Activated CD4-positive, alpha-beta memory T cell treated with anti-CD3 and anti-CD28 coated beads for 36 hours (primary cell): Measurements from ENCODE around the gene UNC93A. TPM values are rescaled to one million over a fixed set of nuclear protein-coding genes. Genes with fewer than 3 reads are reported as not detected.

ENCODE experiments used
- CTCF ChIA-PET: fragments of 350-600 bp; sonication (Branson Sonifier 250); formaldehyde crosslinking; loops from one replicate; lab custom pipeline; 2021; ENCODE audit warnings: antibody characterized with exemption, inconsistent platforms; lab: Charles Lee
- POLR2A ChIA-PET: fragments of 350-600 bp; sonication (Branson Sonifier 250); formaldehyde crosslinking; loops from one replicate; lab custom pipeline; 2021; ENCODE audit warnings: antibody characterized with exemption; lab: Charles Lee
- DNase-seq: peaks from one replicate; pipeline ENCODE4 v3.0.0-alpha.2; 2020
- H3K27ac Mint-ChIP-seq: one replicate; pipeline ENCODE4 v1.8.0; 2021; ENCODE audit warnings: mixed read lengths
- H3K27me3 Mint-ChIP-seq: one replicate; pipeline ENCODE4 v1.8.0; 2021; ENCODE audit warnings: mixed read lengths
- H3K36me3 Mint-ChIP-seq: one replicate; pipeline ENCODE4 v1.8.0; 2021; ENCODE audit warnings: mixed read lengths
- H3K4me1 Mint-ChIP-seq: one replicate; pipeline ENCODE4 v1.8.0; 2021; ENCODE audit warnings: low read depth, mixed read lengths
- H3K4me3 Mint-ChIP-seq: one replicate; pipeline ENCODE4 v1.8.0; 2021; ENCODE audit warnings: mild to moderate bottlenecking, mixed read lengths
- H3K9me3 Mint-ChIP-seq: one replicate; pipeline ENCODE4 v1.8.0; 2021; ENCODE audit warnings: mixed read lengths
- intact Hi-C: fragments of 100-400 bp; cut with micrococcal nuclease; formaldehyde crosslinking; loops from one replicate; pipeline ENCODE4 v1.15.1; 2023
- total RNA-seq, 2 experiments: library from RNA; stranded (reverse); gene quantifications; one replicate each; pipeline ENCODE4 v1.2.3, GENCODE V29; 2021

The UNC93A gene
- total RNA-seq, 2 experiments from 2014 or later = not detected

DNA sequence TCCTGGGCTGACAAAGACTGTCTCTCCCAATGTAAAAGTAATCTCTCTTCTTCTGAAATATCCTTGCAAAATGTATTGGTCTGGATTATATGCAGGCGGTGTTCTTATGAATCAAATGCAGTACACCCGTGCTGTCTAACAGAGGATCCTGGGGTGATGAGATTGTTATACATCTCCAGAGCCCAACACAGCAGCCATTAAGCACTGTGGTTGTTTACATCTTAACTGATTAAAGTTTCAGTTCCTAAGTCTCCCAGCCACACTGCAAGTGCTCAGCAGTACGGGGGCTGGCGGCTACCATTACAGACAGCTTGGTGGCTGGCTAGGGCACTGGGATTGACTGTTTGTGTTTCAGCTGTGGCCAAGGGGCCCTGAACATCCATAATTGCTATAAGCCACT, 7.0 kb downstream of the UNC93A start:
- no peak for DNase-seq
- H3K36me3 Mint-ChIP-seq = no peaks in the 10 kb centered on the region
- H3K4me3 Mint-ChIP-seq = no peak overlapping the region
- H3K27me3 Mint-ChIP-seq = peaks cover 9% of the 10 kb centered on the region
- no peaks in the 10 kb centered on the region for H3K9me3 Mint-ChIP-seq
- POLR2A ChIA-PET = no interaction called here
- no peak overlapping the region for H3K27ac Mint-ChIP-seq
- H3K4me1 Mint-ChIP-seq = no peaks in the 10 kb centered on the region
- intact Hi-C loops = loop anchor here (5.0 kb wide), 1 partner anchor 54 kb away; no protein-coding TSS in a partner anchor
- CTCF ChIA-PET = interaction anchor here (0.7 to 0.9 kb wide), 2 partner anchors 9 to 709 kb away, joined by 3 read pairs; no protein-coding TSS in a partner anchor

DNA sequence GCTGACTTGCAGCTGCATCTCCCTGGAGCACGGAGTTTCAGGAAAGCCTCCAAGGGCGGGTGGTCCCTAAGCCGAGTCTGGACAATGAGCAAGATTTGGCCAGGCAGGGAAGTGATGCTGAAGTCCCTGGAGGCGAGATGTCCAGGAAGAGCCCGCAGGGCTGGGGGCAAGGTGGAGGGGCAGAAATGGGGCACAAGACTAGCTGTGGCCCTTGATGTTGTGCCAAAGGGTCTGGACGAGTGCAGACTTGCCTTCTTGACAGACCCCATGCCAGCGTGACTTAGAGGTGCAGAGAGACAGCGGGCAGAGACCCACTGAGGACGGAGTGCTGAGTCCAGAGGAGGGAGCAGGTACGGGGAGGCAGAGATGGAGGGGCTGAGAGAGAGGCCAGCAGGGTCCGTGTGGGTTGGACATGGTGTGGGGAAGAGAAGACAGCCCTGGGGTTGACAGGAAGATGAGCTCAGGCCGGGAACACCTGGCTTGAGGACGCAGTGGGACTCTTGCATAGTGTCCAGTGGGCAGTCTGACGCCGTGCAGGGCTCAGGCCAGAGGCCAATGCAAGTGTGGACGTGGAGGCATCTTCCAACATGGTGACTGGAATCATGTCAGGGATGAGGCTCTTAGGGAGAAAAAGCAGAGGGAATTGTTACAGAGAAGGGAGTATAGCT, 8.7 kb downstream of the UNC93A start:
- H3K27me3 Mint-ChIP-seq = peaks cover 9% of the 10 kb centered on the region

GRCh38 chr6:167300902-167301777, 10.0 kb downstream of the UNC93A start:
- no peaks in the 10 kb centered on the region for H3K9me3 Mint-ChIP-seq
- no peak for DNase-seq
- intact Hi-C loops = no loop called here
- no peaks in the 10 kb centered on the region for H3K4me1 Mint-ChIP-seq
- H3K27ac Mint-ChIP-seq = no peak overlapping the region
- H3K27me3 Mint-ChIP-seq = peaks cover 5% of the 10 kb centered on the region
- ChIA-PET CTCF (interaction anchor here (1.4 kb wide), 1 partner anchor 11 kb away, joined by 7 read pairs; the partner anchor contains the start of gene UNC93A), POLR2A (interaction anchor here (2.0 kb wide), 1 partner anchor 50 kb away, joined by 5 read pairs; no protein-coding TSS in a partner anchor)
- no peak overlapping the region for H3K4me3 Mint-ChIP-seq
- no peaks in the 10 kb centered on the region for H3K36me3 Mint-ChIP-seq

More for the DNA sequence above, 8.7 kb downstream of the UNC93A start:
- Mint-ChIP-seq H3K4me3 (no peak overlapping the region), H3K9me3 (no peaks in the 10 kb centered on the region), H3K36me3 (no peaks in the 10 kb centered on the region), H3K27ac (no peak overlapping the region), H3K4me1 (no peaks in the 10 kb centered on the region)
- ChIA-PET POLR2A (interaction anchor here (2.0 kb wide), 1 partner anchor 51 kb away, joined by 5 read pairs; no protein-coding TSS in a partner anchor), CTCF (interaction anchor here (1.4 kb wide), 1 partner anchor 9 kb away, joined by 7 read pairs; the partner anchor contains the start of gene UNC93A)
- intact Hi-C loops = loop anchor here (5.0 kb wide), 1 partner anchor 53 kb away; no protein-coding TSS in a partner anchor
- no peak for DNase-seq

DNA sequence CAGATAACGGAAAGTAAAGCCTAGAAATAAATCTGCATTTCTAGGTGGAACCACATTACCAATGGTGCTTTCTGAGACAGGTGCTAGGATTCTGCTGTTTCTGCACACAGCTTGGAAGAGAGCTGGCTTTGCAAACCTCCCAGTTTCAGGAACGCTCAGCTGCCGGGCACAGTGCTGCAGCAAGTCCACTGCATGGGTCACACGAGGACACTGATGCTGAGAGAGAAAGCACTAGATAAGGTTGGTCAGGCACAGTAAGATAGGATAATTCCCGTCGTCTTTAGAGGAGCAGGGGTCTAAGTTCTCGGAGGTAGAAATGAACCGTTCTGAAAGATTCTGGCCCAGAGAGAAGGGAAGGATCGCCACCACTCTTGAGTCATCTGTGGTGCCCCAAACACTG, 11.0 kb downstream of the UNC93A start:
- Mint-ChIP-seq H3K4me1 (no peaks in the 10 kb centered on the region), H3K27me3 (peaks cover 5% of the 10 kb centered on the region), H3K9me3 (no peaks in the 10 kb centered on the region), H3K27ac (no peak overlapping the region), H3K36me3 (no peaks in the 10 kb centered on the region), H3K4me3 (no peak overlapping the region)
- CTCF ChIA-PET = no interaction called here
- POLR2A ChIA-PET = no interaction called here
- no peak for DNase-seq
- intact Hi-C loops = no loop called here

GRCh38 chr6:167302796-167303195, 11.7 kb downstream of the UNC93A start:
- no peaks in the 10 kb centered on the region for H3K36me3 Mint-ChIP-seq
- no peak overlapping the region for H3K4me3 Mint-ChIP-seq
- CTCF ChIA-PET = no interaction called here
- intact Hi-C loops = no loop called here
- no peak overlapping the region for H3K27ac Mint-ChIP-seq
- DNase-seq = no peak
- H3K9me3 Mint-ChIP-seq = no peaks in the 10 kb centered on the region
- H3K4me1 Mint-ChIP-seq = no peaks in the 10 kb centered on the region
- peaks cover 5% of the 10 kb centered on the region for H3K27me3 Mint-ChIP-seq
- POLR2A ChIA-PET = no interaction called here

- DNase-seq = no peak
- intact Hi-C loops = no loop called here
- ChIA-PET CTCF (no interaction called here), POLR2A (no interaction called here)
- Mint-ChIP-seq H3K9me3 (no peaks in the 10 kb centered on the region), H3K27ac (no peak overlapping the region), H3K4me1 (no peaks in the 10 kb centered on the region), H3K27me3 (peaks cover 5% of the 10 kb centered on the region), H3K36me3 (no peaks in the 10 kb centered on the region), H3K4me3 (no peak overlapping the region)
Observed at GRCh38 chr6:167303675-167304625, 12.8 kb downstream of the UNC93A start.

DNA sequence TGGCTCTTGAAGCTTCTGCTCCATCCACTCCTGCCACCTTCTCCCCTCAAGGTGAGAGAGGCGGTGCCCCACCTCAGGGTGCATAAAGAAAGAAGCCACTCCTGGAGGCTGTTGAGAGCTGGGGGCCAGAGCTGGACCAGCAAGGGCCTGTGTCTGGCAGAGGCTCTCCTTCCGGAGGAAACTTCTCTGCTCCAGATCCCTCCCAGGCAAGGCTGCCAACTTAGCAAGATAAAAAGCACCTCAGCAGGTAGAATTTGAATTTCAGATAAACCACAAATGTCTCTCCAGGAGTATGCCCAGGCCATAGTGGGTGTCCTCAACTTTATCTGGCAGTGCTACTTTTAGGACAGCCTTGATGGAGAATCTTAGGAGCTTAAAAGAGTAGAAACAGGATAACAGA, 13.8 kb downstream of the UNC93A start:
- CTCF ChIA-PET = no interaction called here
- H3K27ac Mint-ChIP-seq = no peak overlapping the region
- no peaks in the 10 kb centered on the region for H3K36me3 Mint-ChIP-seq
- no peak for DNase-seq
- POLR2A ChIA-PET = no interaction called here
- H3K4me3 Mint-ChIP-seq = no peak overlapping the region
- H3K27me3 Mint-ChIP-seq = peaks cover 5% of the 10 kb centered on the region
- intact Hi-C loops = no loop called here
- H3K9me3 Mint-ChIP-seq = no peaks in the 10 kb centered on the region
- no peaks in the 10 kb centered on the region for H3K4me1 Mint-ChIP-seq

GRCh38 chr6:167305796-167306195, 14.7 kb downstream of the UNC93A start:
- ChIA-PET CTCF (no interaction called here), POLR2A (no interaction called here)
- no peaks in the 10 kb centered on the region for H3K9me3 Mint-ChIP-seq
- DNase-seq = no peak
- no peaks in the 10 kb centered on the region for H3K4me1 Mint-ChIP-seq
- H3K27ac Mint-ChIP-seq = no peak overlapping the region
- H3K4me3 Mint-ChIP-seq = no peak overlapping the region
- no peaks in the 10 kb centered on the region for H3K36me3 Mint-ChIP-seq
- intact Hi-C loops = no loop called here
- H3K27me3 Mint-ChIP-seq = peaks cover 5% of the 10 kb centered on the region

GRCh38 chr6:167306401-167306998, 15.4 kb downstream of the UNC93A start:
- Mint-ChIP-seq H3K4me1 (no peaks in the 10 kb centered on the region), H3K27me3 (peaks cover 5% of the 10 kb centered on the region), H3K36me3 (no peaks in the 10 kb centered on the region), H3K27ac (no peak overlapping the region), H3K9me3 (no peaks in the 10 kb centered on the region), H3K4me3 (no peak overlapping the region)
- intact Hi-C loops = no loop called here
- ChIA-PET POLR2A (no interaction called here), CTCF (no interaction called here)
- DNase-seq = no peak

GRCh38 chr6:167307342-167307955, 16.3 kb downstream of the UNC93A start:
- no peaks in the 10 kb centered on the region for H3K9me3 Mint-ChIP-seq
- peaks cover 5% of the 10 kb centered on the region for H3K27me3 Mint-ChIP-seq
- POLR2A ChIA-PET = no interaction called here
- CTCF ChIA-PET = no interaction called here
- H3K4me3 Mint-ChIP-seq = no peak overlapping the region
- DNase-seq = no peak
- intact Hi-C loops = no loop called here
- no peak overlapping the region for H3K27ac Mint-ChIP-seq
- no peaks in the 10 kb centered on the region for H3K36me3 Mint-ChIP-seq
- peaks cover 2% of the 10 kb centered on the region for H3K4me1 Mint-ChIP-seq

GRCh38 chr6:167308207-167308606, 17.1 kb downstream of the UNC93A start:
- no peak overlapping the region for H3K27ac Mint-ChIP-seq
- ChIA-PET POLR2A (no interaction called here), CTCF (no interaction called here)
- H3K27me3 Mint-ChIP-seq = peaks cover 4% of the 10 kb centered on the region
- no peaks in the 10 kb centered on the region for H3K9me3 Mint-ChIP-seq
- intact Hi-C loops = no loop called here
- no peaks in the 10 kb centered on the region for H3K36me3 Mint-ChIP-seq
- no peak for DNase-seq
- no peak overlapping the region for H3K4me3 Mint-ChIP-seq
- H3K4me1 Mint-ChIP-seq = peaks cover 2% of the 10 kb centered on the region
